ENCODE results near the gene TSPYL2. TPM values are rescaled to one million over a fixed set of nuclear protein-coding genes. Genes with fewer than 3 reads are reported as not detected.

TSPYL2 gene
- total RNA-seq, 2 donors from 2014 or later, result 16.6 to 25.1 TPM

DNA sequence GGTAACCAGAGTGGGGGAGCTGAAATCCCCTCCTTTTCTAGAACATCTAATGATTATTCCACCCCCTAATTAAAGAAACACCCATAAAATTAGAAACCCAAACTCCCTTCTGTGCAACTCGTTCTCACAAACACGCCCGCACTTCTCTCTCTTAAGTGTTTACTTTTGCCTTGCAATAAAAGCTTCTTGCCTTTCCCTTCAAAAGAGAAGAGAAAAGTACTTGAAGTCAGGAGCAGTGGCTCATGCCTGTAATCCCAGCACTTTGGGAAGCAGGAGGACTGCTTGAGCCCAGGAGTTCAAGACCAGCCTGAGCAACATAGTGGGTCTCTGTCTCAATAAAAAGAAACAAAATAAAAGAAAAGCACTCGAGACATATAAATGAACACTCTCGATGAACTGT, 37.2 kb upstream of the TSPYL2 start:
- no peak overlapping the region for H3K9ac ChIP-seq (ENCODE audit: extremely low read depth, low read length, poor library complexity, severe bottlenecking)
- no peaks in the 10 kb centered on the region for H3K4me1 Mint-ChIP-seq
- H3K27me3 Mint-ChIP-seq (ENCODE audit: insufficient read depth), result no peaks in the 10 kb centered on the region
- no peaks in the 10 kb centered on the region for H3K36me3 ChIP-seq (ENCODE audit: control insufficient read depth, insufficient read depth, low read length)
- H3K9me3 Mint-ChIP-seq, result peaks cover 65% of the 10 kb centered on the region
- H3K36me3 Mint-ChIP-seq (ENCODE audit: low read depth), result no peaks in the 10 kb centered on the region
- TF ChIP-seq, protein P1, sequence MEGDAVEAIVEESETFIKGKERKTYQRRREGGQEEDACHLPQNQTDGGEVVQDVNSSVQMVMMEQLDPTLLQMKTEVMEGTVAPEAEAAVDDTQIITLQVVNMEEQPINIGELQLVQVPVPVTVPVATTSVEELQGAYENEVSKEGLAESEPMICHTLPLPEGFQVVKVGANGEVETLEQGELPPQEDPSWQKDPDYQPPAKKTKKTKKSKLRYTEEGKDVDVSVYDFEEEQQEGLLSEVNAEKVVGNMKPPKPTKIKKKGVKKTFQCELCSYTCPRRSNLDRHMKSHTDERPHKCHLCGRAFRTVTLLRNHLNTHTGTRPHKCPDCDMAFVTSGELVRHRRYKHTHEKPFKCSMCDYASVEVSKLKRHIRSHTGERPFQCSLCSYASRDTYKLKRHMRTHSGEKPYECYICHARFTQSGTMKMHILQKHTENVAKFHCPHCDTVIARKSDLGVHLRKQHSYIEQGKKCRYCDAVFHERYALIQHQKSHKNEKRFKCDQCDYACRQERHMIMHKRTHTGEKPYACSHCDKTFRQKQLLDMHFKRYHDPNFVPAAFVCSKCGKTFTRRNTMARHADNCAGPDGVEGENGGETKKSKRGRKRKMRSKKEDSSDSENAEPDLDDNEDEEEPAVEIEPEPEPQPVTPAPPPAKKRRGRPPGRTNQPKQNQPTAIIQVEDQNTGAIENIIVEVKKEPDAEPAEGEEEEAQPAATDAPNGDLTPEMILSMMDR (conservative IDR thresholded peaks at IDR 0.05), result no peak
- WGBS, 2 experiments (ENCODE audit: insufficient coverage in 1 of 2, insufficient read length in 1 of 2), result 100% methylated on average over 2 to 5 of the region's 5 CpGs
- no peaks in the 10 kb centered on the region for H3K27me3 ChIP-seq (ENCODE audit: control insufficient read depth, insufficient read depth, low read length, poor library complexity, severe bottlenecking)
- H3K4me3 Mint-ChIP-seq, result no peak overlapping the region
- H3K9me3 ChIP-seq (ENCODE audit: control insufficient read depth, low read length), result no peaks in the 10 kb centered on the region
- H3K27ac Mint-ChIP-seq, result no peak overlapping the region
- H3K4me1 ChIP-seq (ENCODE audit: control insufficient read depth, insufficient read depth, low read length), result no peaks in the 10 kb centered on the region
- no peak overlapping the region for H3K4me3 ChIP-seq (ENCODE audit: low read length)
- H3K27ac ChIP-seq (ENCODE audit: low read depth, low read length), result no peak overlapping the region
- DNase-seq, result no peak

DNA sequence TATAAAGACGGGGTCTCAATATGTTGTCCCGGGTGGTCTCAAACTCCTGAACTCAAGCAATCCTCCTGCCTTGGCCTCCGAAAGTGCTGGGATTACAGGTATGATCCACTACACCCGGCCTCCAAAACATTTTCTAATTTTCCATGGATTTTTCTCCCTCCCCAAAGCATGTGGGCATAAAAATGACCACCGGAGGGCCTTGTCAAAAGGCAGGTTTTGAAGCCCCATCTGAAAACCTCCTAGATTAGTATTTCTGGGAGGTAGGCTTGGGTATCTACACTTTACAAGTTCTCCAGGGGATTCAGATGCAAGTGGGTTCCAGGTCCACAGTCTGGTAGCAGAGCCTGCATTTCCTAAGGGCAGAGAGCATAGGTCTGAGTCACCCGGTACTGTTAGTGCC, 34.9 kb upstream of the TSPYL2 start:
- Histone ChIP-seq H3K36me3 (ENCODE audit: control insufficient read depth, insufficient read depth, low read length) (no peaks in the 10 kb centered on the region), H3K27me3 (ENCODE audit: control insufficient read depth, insufficient read depth, low read length, poor library complexity, severe bottlenecking) (no peaks in the 10 kb centered on the region), H3K9me3 (ENCODE audit: control insufficient read depth, low read length) (no peaks in the 10 kb centered on the region), H3K9ac (ENCODE audit: extremely low read depth, low read length, poor library complexity, severe bottlenecking) (no peak overlapping the region), H3K4me1 (ENCODE audit: control insufficient read depth, insufficient read depth, low read length) (no peaks in the 10 kb centered on the region), H3K4me3 (ENCODE audit: low read length) (no peak overlapping the region), H3K27ac (ENCODE audit: low read depth, low read length) (no peak overlapping the region)
- DNase-seq, result peak; percentile 46
- no peak overlapping the region for H3K27ac Mint-ChIP-seq
- no peak overlapping the region for H3K4me3 Mint-ChIP-seq
- no peaks in the 10 kb centered on the region for H3K36me3 Mint-ChIP-seq (ENCODE audit: low read depth)
- no peaks in the 10 kb centered on the region for H3K27me3 Mint-ChIP-seq (ENCODE audit: insufficient read depth)
- H3K4me1 Mint-ChIP-seq, result no peaks in the 10 kb centered on the region
- H3K9me3 Mint-ChIP-seq, result peaks cover 62% of the 10 kb centered on the region
- TF ChIP-seq, protein P1 (conservative IDR thresholded peaks at IDR 0.05), result peak; percentile 65
- WGBS, 2 experiments (ENCODE audit: insufficient coverage in 1 of 2, insufficient read length in 1 of 2), result 90 to 97% methylated on average over 2 to 6 of the region's 6 CpGs

DNA sequence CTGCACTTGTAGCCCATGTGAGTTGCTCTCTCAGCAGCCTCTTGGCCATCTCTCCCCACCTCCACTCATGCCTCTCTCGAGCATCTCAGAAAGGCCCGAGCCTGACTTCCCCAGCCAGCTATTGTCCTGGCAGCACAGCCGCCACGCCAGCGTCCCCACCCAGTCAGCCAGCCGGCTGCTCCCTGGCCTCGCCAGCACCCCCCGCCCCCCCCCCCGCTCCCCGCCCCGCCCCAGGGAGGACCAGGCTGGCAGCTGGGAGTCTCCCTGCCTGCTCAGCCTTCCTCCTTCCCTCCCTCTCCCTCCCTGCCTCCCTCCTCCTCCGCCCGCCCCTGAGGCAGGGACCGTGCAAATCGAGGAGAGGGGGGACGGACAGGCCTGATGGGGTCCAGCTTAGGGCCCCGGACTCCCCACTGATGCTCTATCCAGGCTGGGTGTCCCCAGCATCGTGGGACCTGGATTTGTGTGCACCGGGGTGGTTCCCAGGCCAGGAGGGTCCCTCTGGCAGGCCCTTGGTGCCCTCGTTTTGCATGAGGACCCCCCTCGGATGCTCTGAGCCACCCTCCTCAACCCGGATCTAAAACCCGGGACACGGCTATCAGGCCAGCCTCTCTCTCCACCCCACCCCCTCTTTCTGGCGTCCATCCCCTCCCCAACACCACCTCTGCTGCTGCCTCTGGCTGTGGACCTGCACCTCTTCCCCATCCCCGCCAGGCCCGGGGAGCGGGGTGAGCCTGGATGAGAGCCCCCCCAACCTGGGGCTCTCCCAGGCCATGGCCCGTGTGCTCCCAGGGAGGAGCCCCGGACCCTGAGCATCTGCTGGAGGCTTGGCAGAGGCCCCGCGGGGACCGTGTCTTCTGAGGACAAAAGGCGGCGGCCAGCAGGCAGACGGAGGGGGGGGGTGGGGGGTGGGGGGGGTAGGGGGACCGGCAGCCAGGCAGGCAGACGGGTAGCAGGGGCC, 33.7 kb upstream of the TSPYL2 start, which contains the start of gene GPR173:
Gene GPR173, plus strand, starts transcription at position 621 of the 958 bp plus-strand sequence. CDS start 27,833 bp downstream, outside the sequence.
- Histone ChIP-seq H3K27me3 (ENCODE audit: control insufficient read depth, insufficient read depth, low read length, poor library complexity, severe bottlenecking) (no peaks in the 10 kb centered on the region), H3K27ac (ENCODE audit: low read depth, low read length) (peak within 1 kb of the TSS; percentile 95), H3K4me1 (ENCODE audit: control insufficient read depth, insufficient read depth, low read length) (no peaks in the 10 kb centered on the region), H3K4me3 (ENCODE audit: low read length) (peak within 1 kb of the TSS; percentile 45), H3K9me3 (ENCODE audit: control insufficient read depth, low read length) (no peaks in the 10 kb centered on the region), H3K9ac (ENCODE audit: extremely low read depth, low read length, poor library complexity, severe bottlenecking) (no peak within 1 kb of the TSS), H3K36me3 (ENCODE audit: control insufficient read depth, insufficient read depth, low read length) (no peaks in the 10 kb centered on the region)
- Mint-ChIP-seq H3K4me3 (peak within 1 kb of the TSS; percentile 54), H3K9me3 (peaks cover 55% of the 10 kb centered on the region), H3K27me3 (ENCODE audit: insufficient read depth) (no peaks in the 10 kb centered on the region), H3K4me1 (no peaks in the 10 kb centered on the region), H3K27ac (no peak within 1 kb of the TSS), H3K36me3 (ENCODE audit: low read depth) (no peaks in the 10 kb centered on the region)
- TF ChIP-seq, protein P1 (conservative IDR thresholded peaks at IDR 0.05), result no peak
- DNase-seq, result peak; percentile 85
- 0 to 6% methylated on average over 1 to 21 of the region's 38 CpGs for WGBS, 2 experiments (ENCODE audit: insufficient coverage in 1 of 2, insufficient read length in 1 of 2)
